H1 (cell line): Measurements from ENCODE around the gene CFAP221. TPM values are rescaled to one million over a fixed set of nuclear protein-coding genes. Genes with fewer than 3 reads are reported as not detected.

Experiments
- CTCF ChIA-PET: fragments of 300-600 bp; sonication (Branson Sonifier 250); formaldehyde crosslinking; loops from one replicate; lab custom pipeline; 2021; ENCODE audit not compliant: partially characterized antibody; lab: Charles Lee
- POLR2A ChIA-PET: fragments of 300-600 bp; sonication (Branson Sonifier 250); formaldehyde crosslinking; loops from one replicate; lab custom pipeline; 2021; ENCODE audit warnings: inconsistent platforms; ENCODE audit not compliant: partially characterized antibody; lab: Charles Lee
- DNase-seq, 2 experiments: peaks; one replicate each; pipeline versions ENCODE4 v3.0.0 to v3.0.0-alpha.2; 2010 to 2022; ENCODE audit warnings: low spot score in 2 of 2, low read depth in 1 of 2, mixed read lengths in 1 of 2
- FAIRE-seq: peaks from 2 replicates; lab custom pipeline; 2011; peaks lifted over from hg19 to GRCh38; lab: Jason Lieb, UNC
- H2AFZ ChIP-seq: 2 replicates; pipeline ENCODE4 v1.8.1; 2012; ENCODE audit warnings: low read length, inconsistent platforms
- H2AK5ac ChIP-seq: 2 replicates; pipeline ENCODE4 v1.6.1; 2013; ENCODE audit warnings: low read depth, low read length
- H2BK120ac ChIP-seq: replicated peaks from 2 replicates; pipeline ENCODE3; 2013; ENCODE audit warnings: low read depth, low read length, inconsistent platforms
- H2BK12ac ChIP-seq: 2 replicates; pipeline ENCODE4 v1.6.1; 2013; ENCODE audit warnings: low read depth, low read length
- H2BK15ac ChIP-seq: 2 replicates; pipeline ENCODE4 v1.6.1; 2013; ENCODE audit warnings: low read length
- H2BK20ac ChIP-seq: 2 replicates; pipeline ENCODE4 v1.6.1; 2013; ENCODE audit warnings: low read length
- H2BK5ac ChIP-seq: 2 replicates; pipeline ENCODE4 v1.6.1; 2013; ENCODE audit warnings: low read depth, low read length
- H3K14ac ChIP-seq: 2 replicates; pipeline ENCODE4 v1.6.1; 2013; ENCODE audit warnings: inconsistent platforms; ENCODE audit not compliant: insufficient read length
- H3K18ac ChIP-seq: 2 replicates; pipeline ENCODE4 v1.6.1; 2013; ENCODE audit warnings: low read length; ENCODE audit errors: extremely low read depth
- H3K23ac ChIP-seq: 2 replicates; pipeline ENCODE4 v1.6.1; 2013; ENCODE audit warnings: inconsistent platforms; ENCODE audit not compliant: insufficient read length
- H3K23me2 ChIP-seq: 2 replicates; pipeline ENCODE4 v1.6.1; 2013; ENCODE audit warnings: low read depth, low read length
- H3K27ac ChIP-seq: 2 replicates; pipeline ENCODE4 v1.6.1; 2011; ENCODE audit warnings: low read depth, low read length, inconsistent platforms
- H3K27me3 ChIP-seq, 4 experiments: replicated peaks in 1 of 4; 1 replicate in 1 of 4; 2 replicates in 3 of 4; pipeline versions ENCODE4 v1.6.1 to v1.8.1; 2011 to 2013; ENCODE audit warnings: low read length in 3 of 4, mild to moderate bottlenecking in 3 of 4, inconsistent platforms in 2 of 4, mixed read lengths in 2 of 4, moderate library complexity in 1 of 4; ENCODE audit not compliant: control insufficient read depth in 3 of 4, insufficient read depth in 3 of 4; ENCODE audit errors: extremely low read depth in 1 of 4
- H3K36me3 ChIP-seq, 4 experiments: 2 replicates each; pipeline versions ENCODE4 v1.6.1 to v1.8.1; 2011 to 2013; ENCODE audit warnings: mild to moderate bottlenecking in 4 of 4, low read length in 3 of 4, moderate library complexity in 2 of 4, control low read depth in 1 of 4, inconsistent platforms in 1 of 4; ENCODE audit not compliant: insufficient read depth in 4 of 4, control insufficient read depth in 2 of 4
- H3K4ac ChIP-seq: replicated peaks from 2 replicates; pipeline ENCODE3; 2013; ENCODE audit warnings: low read length, low read depth, mixed read lengths, inconsistent platforms; ENCODE audit not compliant: insufficient read length
- H3K4me1 ChIP-seq, 4 experiments: replicated peaks in 1 of 4; 1 replicate in 1 of 4; 2 replicates in 3 of 4; pipeline versions ENCODE4 v1.6.1 to v1.8.1; 2011 to 2013; ENCODE audit warnings: low read length in 3 of 4, inconsistent platforms in 2 of 4, mixed read lengths in 1 of 4; ENCODE audit not compliant: insufficient read depth in 4 of 4, control insufficient read depth in 3 of 4
- H3K4me2 ChIP-seq, 2 experiments: 2 replicates each; pipeline versions ENCODE4 v1.6.1 to v1.8.1; 2011 to 2013; ENCODE audit warnings: low read depth in 2 of 2, low read length in 2 of 2, control low read depth in 1 of 2, inconsistent platforms in 1 of 2, mild to moderate bottlenecking in 1 of 2; ENCODE audit not compliant: insufficient read depth in 1 of 2
- H3K4me3 ChIP-seq, 4 experiments: fragments of 200-600, 300-600 bp in 1 of 4; sonication (generic), shearing (Covaris generic), sonication (Bioruptor Twin) in 1 of 4; 2 replicates each; pipeline versions ENCODE4 v1.5.1 to v1.8.1; 2011 to 2016; ENCODE audit warnings: low read length in 4 of 4, low read depth in 3 of 4, control low read depth in 2 of 4, inconsistent platforms in 2 of 4, mild to moderate bottlenecking in 2 of 4, mixed read lengths in 1 of 4, moderate library complexity in 1 of 4; ENCODE audit not compliant: insufficient read depth in 2 of 4; ENCODE audit errors: extremely low read depth in 1 of 4
- H3K56ac ChIP-seq: replicated peaks from 2 replicates; pipeline ENCODE3; 2013; ENCODE audit warnings: low read depth, mild to moderate bottlenecking, mixed read lengths, low read length, inconsistent platforms; ENCODE audit not compliant: insufficient read length
- H3K79me1 ChIP-seq: 2 replicates; pipeline ENCODE4 v1.6.1; 2013; ENCODE audit warnings: low read depth, low read length, control low read depth
- H3K79me2 ChIP-seq, 2 experiments: 2 replicates each; pipeline versions ENCODE4 v1.6.1 to v1.8.1; 2012 to 2013; ENCODE audit warnings: low read length in 2 of 2, mild to moderate bottlenecking in 2 of 2, inconsistent platforms in 1 of 2; ENCODE audit not compliant: insufficient read depth in 2 of 2, control insufficient read depth in 1 of 2
- H3K9ac ChIP-seq, 4 experiments: replicated peaks in 1 of 4; 1 replicate in 1 of 4; 2 replicates in 3 of 4; pipeline versions ENCODE4 v1.6.1 to v1.8.1; 2011 to 2013; ENCODE audit warnings: low read depth in 3 of 4, low read length in 3 of 4, control low read depth in 2 of 4, mild to moderate bottlenecking in 2 of 4, moderate library complexity in 2 of 4, inconsistent platforms in 1 of 4; ENCODE audit errors: extremely low read depth in 1 of 4
- H3K9me3 ChIP-seq, 2 experiments: 2 replicates each; pipeline versions ENCODE4 v1.6.1 to v1.8.1; 2012 to 2013; ENCODE audit warnings: mild to moderate bottlenecking in 2 of 2, moderate library complexity in 2 of 2, control low read depth in 1 of 2, inconsistent platforms in 1 of 2, low read depth in 1 of 2, low read length in 1 of 2, mixed read lengths in 1 of 2; ENCODE audit not compliant: insufficient read depth in 2 of 2
- H4K20me1 ChIP-seq, 2 experiments: replicated peaks in 1 of 2; 2 replicates each; pipeline versions ENCODE3 to v1.8.1; 2011 to 2013; ENCODE audit warnings: inconsistent platforms in 2 of 2, low read length in 2 of 2, mild to moderate bottlenecking in 1 of 2; ENCODE audit not compliant: insufficient read depth in 2 of 2, control insufficient read depth in 1 of 2
- H4K5ac ChIP-seq: 2 replicates; pipeline ENCODE4 v1.6.1; 2013; ENCODE audit warnings: low read length, low read depth, mixed read lengths, inconsistent platforms; ENCODE audit not compliant: insufficient read length
- H4K8ac ChIP-seq: 2 replicates; pipeline ENCODE4 v1.8.0; 2013; ENCODE audit warnings: mild to moderate bottlenecking, moderate library complexity, low read length, inconsistent platforms; ENCODE audit not compliant: insufficient read depth; ENCODE audit errors: extremely low read depth
- H4K91ac ChIP-seq: replicated peaks from 2 replicates; pipeline ENCODE3; 2013; ENCODE audit warnings: low read length, mixed read lengths, inconsistent platforms; ENCODE audit not compliant: insufficient read length
- ASH2L ChIP-seq: fragments of 200-600, 300-600 bp; sonication (generic); IDR thresholded peaks from one replicate; pipeline ENCODE4 v1.7.1; 2017; ENCODE audit warnings: low read length
- CBX8 ChIP-seq: fragments of 300-800, 300-1000 bp; sonication (generic); IDR thresholded peaks from 2 replicates; pipeline ENCODE4 v1.7.1; 2016; ENCODE audit warnings: low read depth, low read length, borderline replicate concordance
- EGR1 ChIP-seq: IDR thresholded peaks from 2 replicates; pipeline ENCODE4 v1.6.1; 2011; ENCODE audit warnings: low read depth, low read length, borderline replicate concordance
- GABPA ChIP-seq: IDR thresholded peaks from 2 replicates; pipeline ENCODE4 v1.6.1; 2011; ENCODE audit warnings: mild to moderate bottlenecking, low read length, moderate library complexity, borderline replicate concordance; ENCODE audit not compliant: insufficient read depth
- HDAC2 ChIP-seq, 2 experiments: fragments of 300-600 bp in 1 of 2; sonication (generic) in 1 of 2; IDR thresholded peaks; 2 replicates each; pipeline ENCODE4 v1.6.1; 2011 to 2012; ENCODE audit warnings: low read depth in 2 of 2, low read length in 2 of 2, mild to moderate bottlenecking in 2 of 2, moderate library complexity in 2 of 2, borderline replicate concordance in 1 of 2, inconsistent platforms in 1 of 2
- POLR2AphosphoS5 ChIP-seq: IDR thresholded peaks from 2 replicates; pipeline ENCODE4 v1.6.1; 2011; ENCODE audit warnings: low read depth, low read length
- RBBP5 ChIP-seq: IDR thresholded peaks from 2 replicates; pipeline ENCODE4 v1.7.1; 2012; ENCODE audit warnings: low read depth, mild to moderate bottlenecking, inconsistent platforms, low read length, moderate library complexity, borderline replicate concordance
- SUZ12 ChIP-seq: fragments of 200-600 bp; sonication (generic); IDR thresholded peaks from 2 replicates; pipeline ENCODE4 v1.6.1; 2012; ENCODE audit warnings: mild to moderate bottlenecking, inconsistent platforms, low read length, moderate library complexity, mixed read lengths
- YY1 ChIP-seq: IDR thresholded peaks from 2 replicates; pipeline ENCODE4 v1.6.1; 2011; ENCODE audit warnings: low read depth, mild to moderate bottlenecking, low read length
- WGBS, 2 experiments: shearing (Covaris generic) in 1 of 2; methylation state at CpG; one replicate each; pipeline versions ENCODE4 v1.1.6 to v1.1.7; 2013 to 2015; ENCODE audit warnings: low lambda C conversion rate in 2 of 2, mixed read lengths in 2 of 2, inconsistent platforms in 1 of 2, low coverage in 1 of 2, missing lambda C conversion rate in 1 of 2; ENCODE audit not compliant: insufficient replicate concordance in 2 of 2, insufficient coverage in 1 of 2, insufficient read length in 1 of 2; ENCODE audit errors: extremely low coverage in 1 of 2, missing lambda C conversion rate in 1 of 2; 5-methylcytosine and 5-hydroxymethylcytosine counted together
- polyA plus RNA-seq, 7 experiments: library from polyadenylated mRNA; depleted of rRNA in 3 of 7; stranded (reverse) in 5 of 7; unstranded in 2 of 7; fragments of >200 nt in 5 of 7; fragments of 200-250 nt in 2 of 7; gene quantifications; 1 replicate in 5 of 7; 2 replicates in 1 of 7; 4 replicates in 1 of 7; pipeline versions ENCODE4 v1.2.1 to v1.2.3, GENCODE V29; 2011 to 2013; ENCODE audit warnings: missing spikeins in 2 of 7, mixed read lengths in 2 of 7
- total RNA-seq: library from RNA; stranded (reverse); fragmentation: NEBNext Ultra II Directional; extraction: Animal tissue kit (Norgen Biotek cat#: 25700); gene quantifications from 2 replicates; pipeline ENCODE4 v1.2.1, GENCODE V29; 2021

The CFAP221 gene
- total and polyA plus RNA-seq, 2 of the 8 experiments (the other 6 are each of a cell fraction or from before 2014, with no cell fraction given) = 0.14 to 0.71 TPM

DNA sequence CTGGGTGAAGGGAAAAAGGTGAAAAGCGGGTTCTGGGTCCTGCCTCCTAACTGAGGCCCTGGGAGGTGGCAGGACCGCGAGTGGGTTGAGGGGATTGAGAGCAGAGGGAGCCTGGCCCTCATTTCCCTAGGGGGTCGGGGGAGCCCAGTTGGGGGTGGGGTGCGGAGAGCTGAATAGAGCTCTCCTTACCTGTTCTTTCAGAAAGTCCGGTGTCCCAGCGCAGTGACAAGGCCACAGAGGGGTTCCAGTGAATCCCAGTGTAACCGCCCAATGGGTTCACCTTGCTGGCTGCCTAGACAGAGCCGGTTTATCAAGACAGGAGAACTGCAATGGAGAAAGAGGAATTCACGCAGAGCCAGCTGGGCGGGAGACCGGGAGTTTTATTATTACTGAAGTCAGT, 157.1 kb downstream of the CFAP221 start:
- Histone ChIP-seq H3K56ac (no peak overlapping the region), H3K23ac (no peak overlapping the region), H3K18ac (peak overlapping the region; percentile 73), H4K20me1 (no peaks in the 10 kb centered on the region), H3K14ac (no peak overlapping the region), H2BK5ac (peak overlapping the region; percentile 96), H2BK120ac (no peak overlapping the region), H3K9ac (no peak overlapping the region; a peak in 1 of 7 replicates), H3K79me1 (no peaks in the 10 kb centered on the region), H3K4me2 (peak overlapping the region; percentile 36 to 51), H3K4me3 (peak overlapping the region in 1 of 4 experiments; percentile 30; a peak in 3 of 8 replicates), H2BK12ac (no peak overlapping the region), H4K91ac (peak overlapping the region; percentile 31), H3K36me3 (no peaks in the 10 kb centered on the region), H2BK15ac (no peak overlapping the region), H3K27me3 (no peaks in the 10 kb centered on the region), H2BK20ac (no peak overlapping the region), H3K27ac (peak overlapping the region; percentile 76; the same call in 1 of the 2 replicates), H2AFZ (no peak overlapping the region), H3K4me1 (peaks cover 17 to 38% (median 24%) of the 10 kb centered on the region in 4 experiments; a peak in 6 of 7 replicates), H4K5ac (no peak overlapping the region), H3K23me2 (peaks cover 2% of the 10 kb centered on the region; the same call in 1 of the 2 replicates), H3K9me3 (peaks cover 5% of the 10 kb centered on the region in 2 experiments), H3K79me2 (no peaks in the 10 kb centered on the region), H4K8ac (no peak overlapping the region), H2AK5ac (no peak overlapping the region), H3K4ac (no peak overlapping the region)
- WGBS, 2 experiments = 18% methylated on average over 10 of the region's 12 CpGs; no CpG with 5 or more reads in 1 of the 2 experiments
- TF ChIP-seq HDAC2 (IDR thresholded peaks at IDR 0.05; ENCODE audit: borderline replicate concordance in 1 of 2, low read depth in 2 of 2, low read length in 2 of 2) (no peak), ASH2L (no peak), EGR1 (no peak), YY1 (no peak), CBX8 (no peak), RBBP5 (no peak), GABPA (no peak), POLR2AphosphoS5 (no peak), SUZ12 (no peak)
- CTCF ChIA-PET = interaction anchor here (0.6 to 2.4 kb wide), 14 partner anchors 20 to 1077 kb away, joined by 3 to 8 read pairs (median 3); no protein-coding TSS in a partner anchor
- no peak for DNase-seq
- no peak for FAIRE-seq
- POLR2A ChIA-PET = interaction anchor here (1.0 to 1.3 kb wide), 3 partner anchors 9 to 28 kb away, joined by 3 to 4 read pairs (median 3); no protein-coding TSS in a partner anchor
